Adrenal gland (tissue), 5 donors: ENCODE measurements around the gene CCDC85C.

Experiments
- CTCF ChIP-seq, 6 experiments: fragments of 450-650 bp in 4 of 6; fragments of 200-600 bp in 2 of 6; sonication (generic) in 1 of 6; IDR thresholded peaks; 1 replicate in 5 of 6; 2 replicates in 1 of 6; pipeline versions ENCODE4 v1.5.1 to v1.8.0; 2016 to 2021; ENCODE audit warnings: antibody characterized with exemption in 6 of 6, mild to moderate bottlenecking in 2 of 6, moderate library complexity in 1 of 6
- POLR2A ChIP-seq, 2 donors: fragments of 450-650 bp; IDR thresholded peaks; one replicate each; pipeline ENCODE4 v1.6.1; 2017; ENCODE audit warnings: antibody characterized with exemption in 2 of 2, mild to moderate bottlenecking in 2 of 2, moderate library complexity in 1 of 2
- donor health status: DM: no; HTN: no; CAD: no.

- TF ChIP-seq CTCF (IDR thresholded peaks at IDR 0.05) (no peak), POLR2A (IDR thresholded peaks at IDR 0.05) (no peak)
Measured at GRCh38 chr14:99635116-99635515, 31.1 kb upstream of the CCDC85C start.
